Memory B cell (primary cell): ENCODE results near the gene COA8.
A peak's percentile ranks its signal among the peaks of the same experiment; 100 is the strongest.

ENCODE experiments used
- ATAC-seq: fragments of 150-1000 bp; cut with Tn5 transposase; 2 replicates; pipeline ENCODE4 v1.10.0; 2021; ENCODE audit warnings: low read depth, mild to moderate bottlenecking, moderate library complexity
- DNase-seq, 2 donors: peaks; one replicate each; pipeline ENCODE4 v3.0.0; 2022; ENCODE audit warnings: low spot score in 2 of 2
- H3K27ac Mint-ChIP-seq: one replicate; pipeline ENCODE4 v1.8.0; 2022; ENCODE audit warnings: mild to moderate bottlenecking, moderate library complexity, mixed read lengths
- H3K27me3 Mint-ChIP-seq: one replicate; pipeline ENCODE4 v1.8.0; 2022; ENCODE audit warnings: mixed read lengths
- H3K36me3 Mint-ChIP-seq: one replicate; pipeline ENCODE4 v1.8.0; 2022; ENCODE audit warnings: mild to moderate bottlenecking, mixed read lengths
- H3K4me1 Mint-ChIP-seq: one replicate; pipeline ENCODE4 v1.8.0; 2022; ENCODE audit warnings: mixed read lengths
- H3K4me3 Mint-ChIP-seq: one replicate; pipeline ENCODE4 v1.8.0; 2022; ENCODE audit warnings: mild to moderate bottlenecking, moderate library complexity, mixed read lengths
- H3K9me3 Mint-ChIP-seq: one replicate; pipeline ENCODE4 v1.8.0; 2022; ENCODE audit warnings: mixed read lengths

Gene COA8

GRCh38 chr14:103634156-103634555 lies 71.4 kb downstream of the COA8 start:
- no peaks in the 10 kb centered on the region for H3K9me3 Mint-ChIP-seq
- H3K27ac Mint-ChIP-seq, result peak overlapping the region; percentile 43
- DNase-seq (no peak), ATAC-seq (no peak)
- H3K4me3 Mint-ChIP-seq, result peak overlapping the region; percentile 3
- H3K27me3 Mint-ChIP-seq, result no peaks in the 10 kb centered on the region
- peaks cover 40% of the 10 kb centered on the region for H3K4me1 Mint-ChIP-seq
- H3K36me3 Mint-ChIP-seq, result peaks cover 14% of the 10 kb centered on the region

GRCh38 chr14:103638594-103638993 lies 75.8 kb downstream of the COA8 start:
- H3K27ac Mint-ChIP-seq, result peak overlapping the region; percentile 24
- peaks cover 35% of the 10 kb centered on the region for H3K4me1 Mint-ChIP-seq
- ATAC-seq (no peak), DNase-seq (no peak)
- no peaks in the 10 kb centered on the region for H3K9me3 Mint-ChIP-seq
- H3K36me3 Mint-ChIP-seq, result peaks cover 11% of the 10 kb centered on the region
- no peak overlapping the region for H3K4me3 Mint-ChIP-seq
- no peaks in the 10 kb centered on the region for H3K27me3 Mint-ChIP-seq
